ENCODE measurements around the gene ANTXRL.
"Not testable (repeated sequence)": the region's sequence is repeated elsewhere in the genome, so short reads cannot be mapped to it uniquely, and the experiment has no call there.

Gene ANTXRL

GRCh38 chr10:46296641-46297141 lies 9.9 kb downstream of the ANTXRL start:
- DNase-seq = no peak

GRCh38 chr10:46297406-46298204 lies 10.8 kb downstream of the ANTXRL start:
- DNase-seq = peak; percentile 30

DNA sequence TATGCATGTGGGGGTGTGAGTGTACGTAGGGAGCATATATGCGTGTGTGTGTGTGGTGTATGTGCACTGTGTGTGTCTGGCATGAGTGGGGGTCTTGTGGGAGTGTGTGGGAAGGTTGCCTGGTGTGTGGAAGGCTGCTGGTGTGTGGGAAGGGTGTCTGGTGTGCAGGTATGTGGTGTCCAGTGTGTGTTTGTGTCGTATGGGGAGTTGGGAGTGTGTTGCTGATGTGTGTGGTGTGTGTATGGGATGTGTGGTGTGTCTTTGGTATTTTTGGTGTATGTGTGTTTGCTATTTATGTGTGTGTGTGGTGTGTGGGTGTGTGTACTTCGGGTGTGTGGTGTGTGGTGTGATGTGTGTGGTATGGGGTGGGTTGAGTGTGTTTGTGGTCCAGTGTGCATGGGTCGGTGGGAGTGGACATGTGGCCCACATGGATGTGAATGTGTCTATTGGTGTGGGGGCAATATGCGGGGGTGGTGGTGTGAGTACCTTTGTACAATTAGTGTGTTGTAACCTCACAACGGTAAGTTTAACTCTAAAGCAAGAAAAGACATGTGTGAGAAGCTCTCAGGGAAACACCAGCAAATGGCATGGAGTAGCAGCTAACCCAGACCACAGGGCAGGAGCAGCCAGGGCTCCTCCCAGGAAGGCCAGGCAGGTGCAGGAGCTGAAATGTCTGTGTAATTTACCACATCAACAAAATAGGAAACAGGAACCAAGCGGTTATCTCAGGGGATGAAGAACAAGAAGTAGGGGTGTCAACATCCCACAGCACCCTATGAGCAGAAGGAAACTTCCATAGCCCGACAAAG lies 11.9 kb downstream of the ANTXRL start:
- DNase-seq = no peak

GRCh38 chr10:46299286-46299535 lies 12.4 kb downstream of the ANTXRL start:
- DNase-seq = no peak

GRCh38 chr10:46299536-46300369 lies 13.0 kb downstream of the ANTXRL start:
- DNase-seq = no peak

GRCh38 chr10:46300370-46300711 lies 13.5 kb downstream of the ANTXRL start:
- not testable (repeated sequence) for DNase-seq

GRCh38 chr10:46301056-46301645 lies 14.4 kb downstream of the ANTXRL start:
- DNase-seq = no peak

GRCh38 chr10:46301721-46302479 lies 15.1 kb downstream of the ANTXRL start:
- DNase-seq = no peak

GRCh38 chr10:46302765-46303352 lies 16.1 kb downstream of the ANTXRL start:
- DNase-seq = not testable (repeated sequence)

DNA sequence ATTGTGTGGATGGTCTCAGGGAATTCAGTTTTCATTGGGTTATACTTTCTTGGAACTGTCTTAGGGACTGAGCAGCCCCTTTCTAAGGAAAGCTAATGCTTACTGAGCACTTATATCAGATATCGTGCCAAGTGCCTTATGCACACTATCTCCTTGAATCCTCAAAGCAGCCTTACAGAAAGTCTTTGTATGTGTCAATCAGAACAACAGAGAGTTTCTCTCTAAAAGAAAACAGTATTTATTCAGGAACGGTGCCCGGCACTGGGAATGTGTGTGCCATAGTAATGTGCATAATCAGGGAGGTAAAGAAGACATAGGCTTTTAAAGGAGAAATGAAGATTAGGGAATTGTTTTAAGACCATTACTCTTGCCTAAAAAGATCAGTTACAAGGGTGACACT lies 17.3 kb downstream of the ANTXRL start:
- no peak for DNase-seq

DNA sequence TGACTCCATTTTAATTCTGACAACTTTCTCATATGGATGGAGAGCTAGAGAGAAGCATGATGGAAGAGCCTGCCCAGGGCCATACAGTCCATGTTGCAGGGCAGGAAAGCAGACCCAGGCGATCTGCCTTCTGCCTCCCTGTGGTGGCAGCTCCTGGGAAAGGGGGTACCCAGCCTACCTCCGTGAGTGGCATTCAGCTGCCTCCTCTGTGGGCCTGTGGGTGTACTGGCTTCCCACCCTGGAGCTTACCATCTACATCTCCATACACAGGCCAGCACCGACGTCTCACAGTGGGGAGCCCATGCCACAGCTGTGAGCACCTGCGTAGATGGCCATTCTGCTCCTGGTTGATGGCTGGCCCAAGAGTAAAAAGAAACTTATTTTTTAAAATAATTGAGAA lies 17.9 kb downstream of the ANTXRL start:
- not testable (repeated sequence) for DNase-seq

- DNase-seq = no peak
Measured at GRCh38 chr10:46305079-46305818, 18.5 kb downstream of the ANTXRL start.

DNA sequence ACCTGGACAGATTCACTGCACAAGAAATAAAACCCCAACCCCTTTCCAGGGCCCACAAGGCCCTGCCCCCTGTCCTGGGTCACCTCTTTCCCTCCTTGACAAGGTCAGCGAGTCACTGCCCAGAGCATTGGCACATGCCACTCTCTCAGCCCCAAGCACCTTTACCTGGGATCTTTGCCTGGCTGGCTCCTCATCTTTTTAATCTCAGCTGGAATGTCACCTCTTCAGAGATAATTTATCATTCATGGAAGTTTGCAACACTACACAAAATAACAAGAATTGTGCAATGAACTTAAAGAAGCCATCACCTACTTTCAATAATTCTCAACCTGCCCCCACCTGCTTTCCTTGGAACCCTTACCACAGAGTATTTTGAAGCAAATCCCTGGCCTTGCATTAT lies 19.2 kb downstream of the ANTXRL start:
- DNase-seq = no peak

DNA sequence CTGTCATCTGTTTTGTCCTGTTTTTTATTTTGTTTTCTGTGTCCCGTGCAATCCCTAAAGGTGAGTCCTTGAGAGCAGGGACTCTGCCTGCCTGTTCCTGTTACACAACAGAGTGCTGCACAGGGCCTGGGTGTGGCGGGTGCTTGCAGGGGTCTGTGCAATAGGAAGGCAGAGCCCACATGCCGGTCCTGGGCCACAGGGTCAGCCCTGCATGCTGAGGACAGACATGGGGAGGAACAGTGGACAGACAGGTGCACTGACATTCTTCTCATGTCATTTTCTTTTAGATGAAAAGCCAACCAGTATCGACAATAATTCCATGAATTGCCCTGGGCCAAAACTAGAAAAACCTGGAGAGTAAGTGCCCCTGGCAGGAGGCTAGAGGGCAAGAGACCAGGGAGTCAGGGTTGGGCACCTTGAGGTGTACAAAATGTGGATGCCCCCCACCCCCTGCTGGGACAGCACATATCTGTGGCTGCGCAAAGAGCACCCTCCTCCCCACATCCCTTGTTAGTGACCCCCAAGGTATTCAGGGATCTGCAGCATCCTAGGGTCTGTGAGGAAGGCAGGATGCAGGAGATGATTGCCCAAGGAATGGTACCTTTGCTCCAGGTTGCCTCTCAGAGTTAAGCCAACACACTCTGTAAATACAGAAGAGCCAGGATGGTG lies 19.9 kb downstream of the ANTXRL start:
- DNase-seq = no peak

DNA sequence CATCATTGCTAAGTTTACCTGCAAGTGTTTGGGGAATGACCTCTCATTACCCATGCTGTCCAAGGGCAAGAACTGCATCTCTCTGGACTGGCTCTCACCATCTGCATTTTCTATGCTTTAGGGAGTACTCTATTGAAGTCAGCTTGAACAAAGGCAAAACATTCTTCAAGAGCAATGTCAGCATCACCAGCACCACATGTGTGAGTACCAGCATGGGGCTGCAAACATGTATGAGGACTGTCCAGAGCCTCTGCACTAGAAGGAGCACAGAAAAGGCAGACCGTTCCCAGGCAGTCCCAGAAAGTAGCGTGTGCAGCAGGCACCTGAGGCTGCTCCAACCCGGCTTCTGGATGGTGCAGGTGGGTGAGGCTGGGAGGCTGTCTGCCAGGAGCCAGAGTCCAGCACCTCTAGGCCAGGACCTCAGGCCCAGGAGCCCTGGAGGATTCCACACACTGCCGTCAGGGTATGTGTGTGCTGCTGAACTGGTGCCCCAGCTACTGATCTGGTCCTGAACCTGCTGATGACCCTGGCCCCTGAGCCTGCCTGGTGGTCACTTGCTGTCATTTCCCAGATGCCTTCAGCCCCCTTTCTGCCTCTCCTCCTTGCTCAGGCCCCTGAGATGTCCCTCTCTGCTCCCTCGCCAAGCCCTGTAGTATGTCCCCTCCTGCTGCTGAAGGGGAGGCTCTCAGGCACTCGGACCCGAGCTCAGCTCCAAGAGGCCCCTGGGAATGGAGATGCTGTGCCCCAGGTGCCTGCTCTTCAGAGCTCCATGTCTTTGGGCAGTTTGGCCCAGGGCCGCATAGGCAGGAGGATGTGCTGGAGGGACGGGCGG lies 20.7 kb downstream of the ANTXRL start:
- no peak for DNase-seq

GRCh38 chr10:46308113-46308415 lies 21.3 kb downstream of the ANTXRL start:
- DNase-seq = no peak

- no peak for DNase-seq
Measured at GRCh38 chr10:46308666-46309450, 22.1 kb downstream of the ANTXRL start.

- DNase-seq = no peak
Measured at GRCh38 chr10:46309511-46310142, 22.8 kb downstream of the ANTXRL start.

DNA sequence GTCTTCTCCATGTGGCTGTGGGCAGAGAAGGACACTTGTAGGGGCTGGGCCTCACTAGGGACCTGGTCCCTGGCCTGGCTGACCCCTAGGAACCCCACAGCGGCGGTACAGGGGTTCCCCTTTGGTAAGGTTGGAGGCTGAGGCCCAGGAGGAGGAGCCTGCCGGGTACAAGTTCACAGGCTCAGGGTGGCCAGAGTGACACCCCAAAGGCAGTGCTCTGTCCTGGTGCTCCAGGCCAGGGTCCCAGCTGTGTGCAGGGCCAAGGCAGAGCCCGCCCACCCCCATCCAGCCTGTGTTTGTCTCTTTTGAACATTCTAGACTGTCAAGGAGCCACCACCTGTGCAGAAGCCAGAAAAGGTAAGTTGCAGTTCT lies 23.3 kb downstream of the ANTXRL start:
- no peak for DNase-seq

Data from stimulated activated CD4-positive, alpha-beta T cell treated with anti-CD3 and anti-CD28 coated beads, Interleukin-4, amount 100 ng/mL, for 24 hours (primary cell).